Measurements from ENCODE around the gene KIF4B.
A peak's percentile ranks its signal among the peaks of the same experiment; 100 is the strongest.
"Not testable (repeated sequence)": the region's sequence is repeated elsewhere in the genome, so short reads cannot be mapped to it uniquely, and the experiment has no call there.

Gene KIF4B, protein sequence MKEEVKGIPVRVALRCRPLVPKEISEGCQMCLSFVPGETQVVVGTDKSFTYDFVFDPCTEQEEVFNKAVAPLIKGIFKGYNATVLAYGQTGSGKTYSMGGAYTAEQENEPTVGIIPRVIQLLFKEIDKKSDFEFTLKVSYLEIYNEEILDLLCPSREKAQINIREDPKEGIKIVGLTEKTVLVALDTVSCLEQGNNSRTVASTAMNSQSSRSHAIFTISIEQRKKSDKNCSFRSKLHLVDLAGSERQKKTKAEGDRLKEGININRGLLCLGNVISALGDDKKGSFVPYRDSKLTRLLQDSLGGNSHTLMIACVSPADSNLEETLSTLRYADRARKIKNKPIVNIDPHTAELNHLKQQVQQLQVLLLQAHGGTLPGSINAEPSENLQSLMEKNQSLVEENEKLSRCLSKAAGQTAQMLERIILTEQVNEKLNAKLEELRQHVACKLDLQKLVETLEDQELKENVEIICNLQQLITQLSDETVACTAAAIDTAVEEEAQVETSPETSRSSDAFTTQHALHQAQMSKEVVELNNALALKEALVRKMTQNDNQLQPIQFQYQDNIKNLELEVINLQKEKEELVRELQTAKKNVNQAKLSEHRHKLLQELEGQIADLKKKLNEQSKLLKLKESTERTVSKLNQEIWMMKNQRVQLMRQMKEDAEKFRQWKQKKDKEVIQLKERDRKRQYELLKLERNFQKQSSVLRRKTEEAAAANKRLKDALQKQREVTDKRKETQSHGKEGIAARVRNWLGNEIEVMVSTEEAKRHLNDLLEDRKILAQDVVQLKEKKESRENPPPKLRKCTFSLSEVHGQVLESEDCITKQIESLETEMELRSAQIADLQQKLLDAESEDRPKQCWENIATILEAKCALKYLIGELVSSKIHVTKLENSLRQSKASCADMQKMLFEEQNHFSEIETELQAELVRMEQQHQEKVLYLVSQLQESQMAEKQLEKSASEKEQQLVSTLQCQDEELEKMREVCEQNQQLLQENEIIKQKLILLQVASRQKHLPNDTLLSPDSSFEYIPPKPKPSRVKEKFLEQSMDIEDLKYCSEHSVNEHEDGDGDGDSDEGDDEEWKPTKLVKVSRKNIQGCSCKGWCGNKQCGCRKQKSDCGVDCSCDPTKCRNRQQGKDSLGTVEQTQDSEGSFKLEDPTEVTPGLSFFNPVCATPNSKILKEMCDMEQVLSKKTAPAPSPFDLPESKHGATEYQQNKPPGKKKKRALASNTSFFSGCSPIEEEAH

DNA sequence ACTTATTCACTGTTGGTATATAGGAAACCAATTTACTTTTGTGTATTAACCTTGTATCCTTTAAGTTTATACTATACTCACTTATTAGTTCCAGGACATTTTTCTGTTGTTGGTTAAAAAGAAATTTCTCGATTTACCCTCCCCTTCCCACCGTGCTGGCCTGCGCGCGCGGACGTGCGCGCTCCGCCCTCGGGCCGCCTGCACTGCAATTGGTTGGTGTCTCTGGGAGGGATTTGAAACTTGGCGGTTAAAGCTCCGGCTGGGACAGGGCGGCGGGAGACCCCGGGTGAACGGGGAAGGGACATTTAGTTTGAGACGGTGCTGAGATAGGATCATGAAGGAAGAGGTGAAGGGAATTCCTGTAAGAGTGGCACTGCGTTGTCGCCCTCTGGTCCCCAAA is at the start of gene KIF4B:
TSS of gene KIF4B (plus strand) at position 230 of the 400 bp plus-strand sequence. CDS start at position 335, 105 bp downstream.
- no peak for DNase-seq

DNA sequence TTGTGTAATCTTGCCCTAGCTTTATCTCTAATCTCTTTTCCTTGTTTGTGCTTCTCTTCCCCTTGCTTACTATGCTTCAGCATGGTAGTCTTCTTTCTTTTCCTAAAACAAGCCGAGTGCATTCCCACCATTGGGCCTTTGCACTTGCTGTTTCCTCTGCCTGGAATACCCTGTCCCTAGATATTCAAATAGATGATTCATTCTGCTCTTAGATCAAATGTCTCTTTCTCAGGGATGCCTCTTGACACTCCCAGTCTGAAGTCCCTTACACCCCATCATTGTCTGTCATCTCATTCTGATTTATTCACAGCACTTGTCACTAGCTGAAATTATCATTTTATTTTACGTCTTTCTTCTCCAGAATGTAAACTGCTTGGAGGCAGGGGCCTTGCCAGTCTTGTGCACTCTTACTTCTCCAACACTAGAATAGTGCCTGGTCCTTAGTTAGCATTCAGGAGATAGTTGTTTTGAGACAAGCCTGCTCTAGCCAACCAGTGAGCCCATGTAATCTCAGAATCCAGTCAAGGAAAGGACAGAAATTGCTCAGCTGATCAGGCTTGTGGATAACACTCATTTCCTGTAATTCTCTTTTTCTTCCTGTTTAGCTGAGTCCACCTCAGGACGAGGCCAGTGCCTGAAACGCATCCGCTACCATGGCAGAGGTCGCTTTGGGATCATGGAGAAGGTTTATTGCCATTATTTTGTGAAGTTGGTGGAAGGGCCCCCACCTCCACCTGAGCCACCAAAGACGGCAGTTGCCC is 47.3 kb upstream of the KIF4B start:
- DNase-seq = no peak

DNA sequence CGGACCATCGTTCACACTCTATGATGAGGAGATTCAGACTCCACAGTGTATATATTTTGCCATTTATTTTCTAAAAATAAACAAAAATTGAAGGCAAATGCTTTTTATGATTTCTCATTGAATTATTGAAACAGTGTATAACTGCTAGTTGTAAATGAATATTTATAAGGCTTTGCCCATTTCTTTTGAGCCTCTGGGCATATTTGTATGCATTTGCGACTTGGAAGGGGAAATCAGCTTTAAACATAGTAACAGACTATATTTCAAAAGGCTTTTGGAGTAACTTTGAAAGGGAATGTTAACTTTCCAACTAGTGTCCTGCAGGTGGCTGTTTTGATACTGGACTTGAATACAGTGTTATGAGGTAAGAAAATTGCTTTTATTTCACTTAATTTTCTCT is 46.7 kb upstream of the KIF4B start:
- DNase-seq = no peak

GRCh38 chr5:154967421-154968024 is 46.0 kb upstream of the KIF4B start:
- DNase-seq = no peak

DNA sequence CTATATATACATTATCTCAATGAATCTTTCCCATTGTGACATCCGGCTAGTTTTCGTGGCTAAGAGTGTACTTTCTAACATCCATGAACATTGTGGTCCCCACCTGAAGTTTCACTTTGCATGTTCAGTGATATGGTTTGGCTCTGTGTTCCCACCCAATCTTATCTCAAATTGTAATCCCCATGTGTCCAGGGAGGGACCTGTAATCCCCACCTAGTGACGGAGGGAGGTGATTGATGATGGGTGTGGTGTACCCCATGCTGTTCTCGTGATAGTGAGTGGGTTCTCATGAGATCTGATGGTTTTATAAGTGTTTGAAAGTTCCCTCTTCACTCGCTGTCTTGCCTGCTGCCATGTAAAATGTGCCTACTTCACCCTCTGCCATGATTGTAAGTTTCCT is 44.6 kb upstream of the KIF4B start:
- DNase-seq = no peak

DNA sequence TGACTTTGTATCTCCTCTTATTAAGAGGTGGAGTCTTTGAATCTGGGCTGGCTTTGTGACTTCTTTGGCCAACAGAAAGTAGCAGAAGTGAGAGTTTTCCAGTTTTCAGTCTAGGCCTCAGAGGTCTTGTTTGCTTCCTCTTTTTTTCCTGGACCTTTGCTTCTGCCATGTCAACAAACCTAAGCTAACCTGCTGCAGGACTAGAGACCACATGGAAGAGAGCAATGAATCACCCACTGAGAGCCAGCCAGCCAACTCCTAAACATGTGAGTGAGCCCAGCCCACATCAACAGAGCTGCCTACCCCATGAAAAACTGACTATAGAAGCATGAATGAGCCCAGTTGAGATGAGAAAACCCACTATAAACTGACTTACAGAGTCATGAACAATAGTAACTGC is 42.8 kb upstream of the KIF4B start:
- DNase-seq = no peak

DNA sequence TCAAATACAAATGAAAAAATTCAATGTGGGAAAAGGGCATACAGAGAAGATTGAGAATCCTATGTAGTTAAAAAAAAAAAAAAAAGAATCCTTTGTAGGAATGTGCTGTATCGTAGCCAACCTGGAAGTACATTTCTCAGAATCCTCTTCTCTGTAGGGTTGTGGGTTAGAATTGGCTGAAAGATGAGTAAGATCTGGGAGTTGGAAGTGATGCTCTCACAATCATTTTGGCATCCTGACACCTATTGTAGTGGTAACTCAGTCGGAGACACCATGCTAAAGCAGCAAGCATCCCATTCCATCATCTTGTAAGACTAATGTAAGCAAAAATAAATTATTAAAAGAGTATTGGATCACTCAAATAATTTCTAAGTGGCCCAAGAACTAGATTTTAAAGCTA is 42.1 kb upstream of the KIF4B start:
- no peak for DNase-seq

DNA sequence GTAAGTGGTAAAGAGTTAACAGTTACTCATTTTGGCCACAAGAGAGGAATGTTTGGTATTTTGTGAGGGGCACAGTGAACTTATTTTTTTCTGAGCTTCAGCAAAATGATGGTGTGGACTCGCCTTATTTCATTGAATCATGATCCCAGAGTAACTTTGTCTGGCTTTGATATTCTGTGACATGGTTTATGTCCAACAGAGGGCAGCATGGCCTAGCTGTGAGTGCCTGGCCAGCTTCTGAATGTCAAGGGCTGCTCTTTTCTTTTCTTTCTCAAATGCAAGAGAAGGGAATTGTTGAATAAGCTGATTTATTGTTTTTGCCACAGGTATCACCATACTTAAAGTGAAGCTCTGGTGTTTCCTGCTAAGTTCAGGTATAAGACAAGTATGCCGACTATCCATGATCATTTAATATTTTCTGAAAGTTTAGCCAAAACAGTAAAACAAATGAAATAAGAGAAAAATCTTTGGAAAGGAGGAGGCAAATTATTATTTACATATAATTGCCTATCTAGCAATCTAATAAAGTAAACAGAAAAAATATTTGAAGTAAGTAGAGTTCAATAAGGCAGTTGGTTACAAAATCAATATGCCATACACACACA is 41.0 kb upstream of the KIF4B start:
- no peak for DNase-seq

DNA sequence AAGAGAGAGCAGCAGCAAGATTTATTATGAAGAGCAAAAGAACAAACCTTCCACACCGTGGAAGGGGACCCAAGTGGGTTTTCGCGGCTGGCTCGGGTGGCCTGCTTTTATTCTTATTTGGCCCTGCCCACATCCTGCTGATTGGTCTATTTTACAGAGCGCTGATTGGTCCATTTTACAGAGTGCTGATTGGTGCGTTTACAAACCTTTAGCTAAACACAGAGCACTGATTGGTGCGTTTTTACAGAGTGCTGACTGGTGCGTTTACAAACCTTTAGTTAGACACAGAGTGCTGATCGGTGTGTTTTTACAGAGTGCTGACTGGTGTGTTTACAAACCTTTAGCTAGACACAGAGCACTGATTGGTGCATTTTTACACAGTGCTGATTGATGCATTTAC is 37.5 kb upstream of the KIF4B start:
- not testable (repeated sequence) for DNase-seq

- DNase-seq = no peak
These were observed 36.1 kb upstream of the KIF4B start for GRCh38 chr5:154977409-154977808.

DNA sequence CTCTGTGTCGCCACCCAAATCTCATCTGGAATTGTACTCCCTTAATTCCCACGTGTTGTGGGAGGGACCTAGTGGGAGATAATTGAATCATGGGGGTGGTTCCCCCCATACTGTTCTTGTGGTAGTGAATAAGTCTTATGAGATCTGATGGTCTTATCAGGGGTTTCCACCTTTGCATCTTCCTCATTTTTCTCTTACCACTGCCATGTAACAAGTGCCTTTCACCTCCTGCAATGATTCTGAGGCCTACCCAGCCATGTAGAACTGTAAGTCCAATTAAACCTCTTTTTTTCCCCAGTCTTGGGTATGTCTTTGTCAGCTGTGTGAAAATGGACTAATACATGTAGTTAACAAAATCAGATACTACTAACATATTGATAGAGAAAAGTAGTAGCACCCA is 35.3 kb upstream of the KIF4B start:
- DNase-seq = not testable (repeated sequence)

- DNase-seq = no peak
These were observed 28.5 kb upstream of the KIF4B start for GRCh38 chr5:154984946-154985516.

- DNase-seq = no peak
These were observed 27.4 kb upstream of the KIF4B start for GRCh38 chr5:154986151-154986550.

DNA sequence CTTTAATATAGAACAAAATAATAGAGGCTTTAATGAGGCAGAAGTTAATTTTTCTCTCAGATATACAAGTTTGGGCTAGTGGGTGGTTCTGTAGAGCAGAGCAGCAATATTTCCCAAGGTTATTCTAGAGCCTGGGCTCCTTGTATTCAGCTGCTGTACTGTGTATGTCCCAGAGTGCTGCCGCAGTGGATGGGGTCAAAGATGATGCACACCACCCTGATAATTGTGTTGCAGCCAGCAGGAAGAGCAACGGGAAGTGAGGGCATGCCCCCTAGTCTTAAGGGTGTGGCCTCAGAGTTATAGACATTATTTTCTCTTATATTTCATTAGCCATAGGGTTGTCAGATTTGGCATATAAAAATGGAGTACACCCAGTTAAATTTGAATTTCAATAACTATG is 23.9 kb upstream of the KIF4B start:
- no peak for DNase-seq

DNA sequence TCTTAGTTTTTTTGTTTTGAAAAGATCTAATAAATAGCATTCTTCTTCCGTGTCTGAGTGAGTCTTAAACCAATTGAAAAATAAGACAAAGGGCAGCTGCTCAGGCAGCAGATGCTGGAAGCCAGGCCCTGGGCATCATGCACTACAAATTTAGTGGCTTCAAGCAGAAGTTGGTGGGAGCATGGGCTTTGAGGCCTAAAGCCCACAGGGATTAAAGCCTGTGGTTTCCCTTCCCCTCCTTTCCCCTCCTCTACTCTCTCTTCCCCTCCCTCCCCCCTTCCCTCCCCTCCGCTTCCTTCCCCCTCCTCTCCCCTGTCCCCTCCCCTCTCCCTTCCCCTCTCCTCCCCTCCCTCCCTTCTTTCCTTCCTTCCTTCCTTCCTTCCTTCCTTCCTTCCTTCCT is 20.1 kb upstream of the KIF4B start:
- no peak for DNase-seq

DNA sequence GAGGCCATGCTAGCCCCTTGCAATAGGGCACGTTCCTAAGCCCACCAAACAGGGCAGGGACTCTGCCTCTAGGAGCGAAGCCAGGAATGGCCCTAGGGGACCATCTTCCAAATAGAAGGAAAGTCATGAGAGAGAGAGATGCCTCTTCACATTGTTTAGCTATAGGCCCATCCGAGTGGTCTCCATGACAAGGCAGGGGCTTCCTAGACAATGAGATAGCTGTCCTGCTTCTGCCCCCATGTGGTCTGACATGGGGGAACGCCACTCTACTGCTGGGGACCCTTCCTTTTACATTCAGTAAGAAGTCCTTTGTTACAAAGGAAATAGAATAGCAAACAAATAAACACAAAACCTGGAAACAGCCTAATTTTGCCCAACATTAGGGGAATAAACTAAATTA is 17.9 kb upstream of the KIF4B start:
- no peak for DNase-seq

DNA sequence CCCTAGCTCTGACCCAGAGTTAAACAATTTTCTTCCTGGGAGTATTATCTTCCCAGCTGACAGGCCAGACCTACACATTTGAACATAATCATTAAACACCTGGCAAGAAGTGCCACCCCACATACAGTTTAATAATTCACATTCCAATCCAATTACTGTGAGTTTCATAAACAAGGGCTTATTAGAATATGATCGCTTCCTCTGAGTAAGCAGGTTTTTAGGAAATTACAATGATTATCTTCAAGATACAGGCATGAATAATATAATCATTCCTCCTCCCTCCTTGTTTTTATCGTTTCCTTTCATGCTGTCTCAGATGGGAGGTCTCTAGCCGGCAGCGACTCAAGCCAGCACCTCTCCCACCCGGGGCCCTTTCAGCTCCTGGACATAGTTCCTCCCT is 15.8 kb upstream of the KIF4B start:
- no peak for DNase-seq

- no peak for DNase-seq
These were observed 13.7 kb upstream of the KIF4B start for GRCh38 chr5:154999865-155000264.

DNA sequence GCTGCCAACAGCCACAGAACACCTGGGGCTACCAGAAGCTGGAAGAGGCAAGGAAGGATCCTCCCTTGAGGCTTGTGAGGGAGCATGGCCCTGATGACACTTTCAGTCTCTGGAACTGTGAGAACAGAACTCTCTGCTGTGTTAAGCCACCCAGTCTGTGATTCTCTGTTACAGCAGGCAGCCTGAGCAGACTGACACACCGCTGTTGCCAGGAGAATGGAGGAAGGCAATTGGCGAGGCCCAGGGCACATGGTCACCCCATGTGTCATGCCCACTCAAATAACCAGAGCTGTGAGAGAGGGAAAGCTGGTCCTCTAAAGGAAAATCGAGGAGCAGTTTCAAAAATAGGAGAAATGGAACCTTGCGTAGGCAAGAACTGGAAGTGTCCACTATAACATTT is 12.0 kb upstream of the KIF4B start:
- DNase-seq = no peak

GRCh38 chr5:155002722-155003121 is 10.8 kb upstream of the KIF4B start:
- not testable (repeated sequence) for DNase-seq

DNA sequence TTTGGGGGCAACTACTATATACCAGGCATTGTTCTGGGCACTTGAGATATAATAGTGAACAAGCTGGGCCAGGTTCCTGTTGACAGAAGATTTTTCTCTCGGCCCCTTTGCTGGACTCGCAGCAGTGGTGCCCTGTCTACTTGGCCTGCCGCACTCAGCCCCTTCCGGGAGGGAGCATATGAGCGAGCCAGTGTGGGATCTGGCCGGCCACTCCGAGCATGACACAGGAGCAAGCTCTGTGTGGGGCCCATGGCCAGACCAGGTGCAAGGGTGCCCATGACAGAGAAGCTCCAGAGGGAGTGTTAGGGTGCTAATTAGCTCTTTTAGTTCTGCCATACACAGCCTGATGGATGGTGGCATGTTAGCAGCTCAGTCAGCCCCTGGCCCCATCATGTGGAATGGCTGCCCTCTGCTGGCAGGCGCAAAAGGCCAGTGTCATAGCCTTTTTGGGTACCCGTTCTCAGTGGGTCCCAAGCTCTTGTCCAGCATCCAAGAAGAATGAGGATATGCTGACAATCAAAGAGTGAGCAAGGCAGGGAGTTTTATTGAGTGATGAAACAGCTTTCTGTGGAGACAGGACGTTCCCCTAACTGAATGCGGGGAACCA is 9.3 kb upstream of the KIF4B start:
- peak; percentile 25 for DNase-seq

All from activated naive CD4-positive, alpha-beta T cell treated with anti-CD3 and anti-CD28 coated beads, Interleukin-2, amount 50 U/mL, for 16 hours (primary cell).